ENCODE data around the gene MAGEB1. TPM values are rescaled to one million over a fixed set of nuclear protein-coding genes. Genes with fewer than 3 reads are reported as not detected.

Gene MAGEB1
- total RNA-seq, 1 donor from 2014 or later = not detected

GRCh38 chrX:30275498-30275897 lies 28.6 kb downstream of the MAGEB1 start:
- TF ChIP-seq, protein P1, sequence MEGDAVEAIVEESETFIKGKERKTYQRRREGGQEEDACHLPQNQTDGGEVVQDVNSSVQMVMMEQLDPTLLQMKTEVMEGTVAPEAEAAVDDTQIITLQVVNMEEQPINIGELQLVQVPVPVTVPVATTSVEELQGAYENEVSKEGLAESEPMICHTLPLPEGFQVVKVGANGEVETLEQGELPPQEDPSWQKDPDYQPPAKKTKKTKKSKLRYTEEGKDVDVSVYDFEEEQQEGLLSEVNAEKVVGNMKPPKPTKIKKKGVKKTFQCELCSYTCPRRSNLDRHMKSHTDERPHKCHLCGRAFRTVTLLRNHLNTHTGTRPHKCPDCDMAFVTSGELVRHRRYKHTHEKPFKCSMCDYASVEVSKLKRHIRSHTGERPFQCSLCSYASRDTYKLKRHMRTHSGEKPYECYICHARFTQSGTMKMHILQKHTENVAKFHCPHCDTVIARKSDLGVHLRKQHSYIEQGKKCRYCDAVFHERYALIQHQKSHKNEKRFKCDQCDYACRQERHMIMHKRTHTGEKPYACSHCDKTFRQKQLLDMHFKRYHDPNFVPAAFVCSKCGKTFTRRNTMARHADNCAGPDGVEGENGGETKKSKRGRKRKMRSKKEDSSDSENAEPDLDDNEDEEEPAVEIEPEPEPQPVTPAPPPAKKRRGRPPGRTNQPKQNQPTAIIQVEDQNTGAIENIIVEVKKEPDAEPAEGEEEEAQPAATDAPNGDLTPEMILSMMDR (IDR thresholded peaks at IDR 0.05) = peak in 2 of 3 experiments; percentile 17 to 26
- Histone ChIP-seq H3K4me1 (no peaks in the 10 kb centered on the region), H3K36me3 (no peaks in the 10 kb centered on the region), H3K4me3 (no peak overlapping the region), H3K9me3 (no peaks in the 10 kb centered on the region), H3K27me3 (no peaks in the 10 kb centered on the region), H3K27ac (no peak overlapping the region)
- intact Hi-C loops (cut with DNase I) = loop anchor here (5.0 kb wide), 1 partner anchor 227 kb away; no protein-coding TSS in a partner anchor
- no peak for DNase-seq (ENCODE audit: low spot score in 2 of 2)

GRCh38 chrX:30278365-30278764 lies 31.4 kb downstream of the MAGEB1 start:
- H3K4me3 ChIP-seq = no peak overlapping the region
- H3K9me3 ChIP-seq = no peaks in the 10 kb centered on the region
- H3K4me1 ChIP-seq = no peaks in the 10 kb centered on the region
- intact Hi-C loops (cut with DNase I) = loop anchor here (5.0 kb wide), 1 partner anchor 224 kb away; no protein-coding TSS in a partner anchor
- DNase-seq (ENCODE audit: low spot score in 2 of 2) = no peak
- H3K27me3 ChIP-seq = no peaks in the 10 kb centered on the region
- H3K36me3 ChIP-seq = no peaks in the 10 kb centered on the region
- no peak overlapping the region for H3K27ac ChIP-seq
- TF ChIP-seq, protein P1 (IDR thresholded peaks at IDR 0.05) = no peak

DNA sequence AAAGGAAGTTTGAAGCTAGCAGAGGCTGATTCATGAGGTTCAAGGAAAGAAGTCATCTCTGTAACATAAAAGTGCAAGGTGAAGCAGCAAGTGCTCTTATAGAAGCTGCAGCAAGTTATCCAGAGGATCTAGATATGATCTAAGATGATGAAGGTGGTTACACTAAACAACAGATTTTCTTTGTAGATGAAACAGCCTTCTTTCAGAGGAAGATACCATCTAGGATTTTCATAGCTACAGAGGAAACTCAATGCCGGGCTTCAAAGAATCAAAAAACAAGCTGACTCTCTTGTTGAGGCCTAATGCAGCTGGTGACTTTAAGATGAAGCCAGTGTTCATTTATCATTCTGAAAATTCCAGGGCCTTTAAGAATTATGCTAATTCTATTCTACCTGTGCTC lies 33.5 kb downstream of the MAGEB1 start:
- intact Hi-C loops (cut with DNase I) = loop anchor here (10.0 kb wide), 1 partner anchor 616 kb away; no protein-coding TSS in a partner anchor
- no peaks in the 10 kb centered on the region for H3K4me1 ChIP-seq
- H3K36me3 ChIP-seq = no peaks in the 10 kb centered on the region
- H3K27me3 ChIP-seq = no peaks in the 10 kb centered on the region
- TF ChIP-seq, protein P1 (IDR thresholded peaks at IDR 0.05) = no peak
- no peak for DNase-seq (ENCODE audit: low spot score in 2 of 2)
- H3K4me3 ChIP-seq = no peak overlapping the region
- no peak overlapping the region for H3K27ac ChIP-seq
- H3K9me3 ChIP-seq = no peaks in the 10 kb centered on the region

DNA sequence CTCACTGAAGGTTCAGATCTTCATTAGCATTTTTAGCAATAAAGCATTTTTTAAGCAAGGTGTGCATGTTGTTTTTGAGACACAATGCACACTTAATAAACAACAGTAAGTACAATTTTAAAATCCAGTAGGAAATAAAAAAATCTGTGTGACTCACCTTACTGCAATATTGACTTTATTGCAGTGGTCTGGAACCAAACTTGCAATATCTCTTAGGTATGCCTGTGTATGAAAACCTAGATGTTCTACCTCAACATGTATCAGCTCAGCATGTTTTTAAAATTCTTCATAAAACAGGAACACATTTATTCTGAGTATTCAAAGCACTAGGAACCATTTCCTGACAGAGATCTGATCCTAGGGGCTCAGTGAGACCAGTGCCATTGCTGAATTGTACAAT lies 35.6 kb downstream of the MAGEB1 start:
- no peak overlapping the region for H3K4me3 ChIP-seq
- H3K27me3 ChIP-seq = no peaks in the 10 kb centered on the region
- H3K4me1 ChIP-seq = no peaks in the 10 kb centered on the region
- intact Hi-C loops (cut with DNase I) = loop anchor here (10.0 kb wide), 1 partner anchor 618 kb away; no protein-coding TSS in a partner anchor
- TF ChIP-seq, protein P1 (IDR thresholded peaks at IDR 0.05) = no peak
- DNase-seq (ENCODE audit: low spot score in 2 of 2) = no peak
- H3K9me3 ChIP-seq = no peaks in the 10 kb centered on the region
- no peaks in the 10 kb centered on the region for H3K36me3 ChIP-seq
- no peak overlapping the region for H3K27ac ChIP-seq

DNA sequence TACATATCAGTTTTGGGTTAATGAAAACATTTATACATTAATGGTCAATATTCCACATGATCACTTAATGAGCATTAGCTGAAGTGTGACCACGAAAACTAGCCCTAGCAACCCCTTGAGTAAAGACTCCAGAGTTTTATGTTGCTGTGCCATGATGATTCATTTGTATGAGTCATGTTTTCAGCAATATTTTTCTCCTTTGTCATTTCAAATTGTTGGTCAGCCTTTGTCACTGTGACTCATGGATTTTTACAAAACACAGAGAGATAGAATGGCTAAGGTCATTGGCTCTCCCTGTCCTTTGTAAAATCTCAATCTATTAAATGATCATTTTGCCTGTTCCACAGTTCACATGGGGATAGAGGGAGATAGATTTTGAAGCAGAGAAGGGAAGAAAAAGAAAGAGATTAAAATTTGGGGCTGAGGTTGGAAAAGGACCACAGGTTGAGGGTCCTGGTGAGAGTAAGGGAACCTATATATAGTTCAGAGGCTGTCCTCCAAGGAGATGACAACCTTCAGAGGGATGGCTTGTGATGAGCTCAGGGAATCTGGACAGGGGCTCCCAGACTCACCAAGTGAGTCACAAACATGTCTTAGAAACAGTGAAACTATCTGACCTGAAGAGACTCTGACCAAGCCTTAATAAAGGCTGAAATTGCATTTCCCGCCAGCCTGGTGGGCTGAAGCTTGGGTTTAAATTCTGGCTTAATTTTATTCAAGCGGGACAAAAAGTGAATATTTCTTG lies 36.7 kb downstream of the MAGEB1 start:
- Histone ChIP-seq H3K9me3 (no peaks in the 10 kb centered on the region), H3K36me3 (no peaks in the 10 kb centered on the region), H3K4me3 (no peak overlapping the region), H3K27ac (no peak overlapping the region), H3K4me1 (no peaks in the 10 kb centered on the region), H3K27me3 (no peaks in the 10 kb centered on the region)
- intact Hi-C loops (cut with DNase I) = loop anchor here (10.0 kb wide), 1 partner anchor 619 kb away; no protein-coding TSS in a partner anchor
- no peak for DNase-seq (ENCODE audit: low spot score in 2 of 2)
- TF ChIP-seq, protein P1 (IDR thresholded peaks at IDR 0.05) = no peak
